Measurements from ENCODE around the gene C1QTNF6. TPM values are rescaled to one million over a fixed set of nuclear protein-coding genes. Genes with fewer than 3 reads are reported as not detected.

Gene C1QTNF6
- total and polyA plus RNA-seq, 7 experiments from 2014 or later, result 1.1 to 27.6 (median 14.5) TPM

DNA sequence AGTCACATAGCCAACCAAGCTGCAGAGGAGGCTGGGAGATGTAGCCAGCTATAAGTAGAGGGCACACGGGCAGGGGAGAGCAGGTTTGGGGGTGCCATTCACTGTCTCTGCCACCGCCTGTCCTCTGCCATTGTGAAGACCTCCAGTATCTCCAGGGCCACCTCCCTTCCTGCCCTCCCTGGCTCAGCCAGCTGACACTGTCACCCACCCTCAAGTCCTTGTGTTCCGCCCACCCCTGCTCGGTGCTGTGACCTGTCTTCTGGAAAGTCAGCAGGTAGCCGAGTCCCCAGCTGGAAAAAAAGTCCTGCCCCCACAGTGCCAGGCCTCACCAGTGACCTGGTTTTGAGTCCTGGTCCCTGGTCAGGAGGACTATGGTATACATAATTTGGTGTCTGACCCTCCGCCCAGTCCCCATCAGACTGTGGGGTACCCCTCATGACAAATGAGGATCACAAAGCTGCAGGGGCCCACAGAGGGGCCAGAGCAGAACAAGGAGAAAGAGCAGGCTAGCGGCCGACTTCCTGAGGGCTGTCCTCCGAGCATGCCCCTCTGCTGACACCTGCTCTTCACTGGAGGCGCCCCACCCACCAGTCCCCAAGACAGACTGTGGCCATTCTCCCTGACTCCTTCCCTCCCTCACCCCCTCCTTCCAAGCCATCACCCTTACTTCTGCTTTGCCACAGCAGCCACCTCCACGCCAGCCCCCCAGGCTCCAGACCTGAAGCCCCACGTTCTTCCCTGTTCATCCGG is 31.2 kb downstream of the C1QTNF6 start:
- ATAC-seq, result no peak
- H3K4me3 ChIP-seq (ENCODE audit: low read length), result no peak overlapping the region
- CTCF ChIA-PET, result no interaction called here
- no peaks in the 10 kb centered on the region for H3K9me3 ChIP-seq (ENCODE audit: control insufficient read depth in 2 of 3, low read length in 3 of 3)
- peaks cover 0 to 3% (median 0%) of the 10 kb centered on the region in 11 donors for H3K9me3 Mint-ChIP-seq
- peaks cover 4 to 58% (median 8%) of the 10 kb centered on the region in 7 donors for H3K4me1 Mint-ChIP-seq
- no peaks in the 10 kb centered on the region for H3K36me3 ChIP-seq (ENCODE audit: control insufficient read depth in 2 of 3, insufficient read depth in 3 of 3, low read length in 3 of 3)
- peaks cover 3 to 11% of the 10 kb centered on the region in 2 donors for H3K4me1 ChIP-seq (ENCODE audit: control insufficient read depth in 2 of 2, insufficient read depth in 2 of 2, low read length in 2 of 2)
- DNase-seq, result no peak
- intact Hi-C loops (cut with micrococcal nuclease), result no loop called here
- POLR2A ChIA-PET, result interaction anchor here (0.6 to 1.4 kb wide), 5 partner anchors 7 to 34 kb away, joined by 3 to 5 read pairs (median 3); partner anchors contain the start of gene IL2RB
- H3K27me3 Mint-ChIP-seq, result no peaks in the 10 kb centered on the region
- no peak overlapping the region for H3K27ac ChIP-seq (ENCODE audit: low read depth, low read length)
- peaks cover 0 to 14% (median 0%) of the 10 kb centered on the region in 5 donors for H3K36me3 Mint-ChIP-seq
- no peak overlapping the region for H3K4me3 Mint-ChIP-seq
- peak overlapping the region in 3 of 9 donors; percentile 4 to 20 (median 13) for H3K27ac Mint-ChIP-seq
- H3K27me3 ChIP-seq (ENCODE audit: control insufficient read depth in 2 of 2, insufficient read depth in 2 of 2, low read length in 2 of 2), result no peaks in the 10 kb centered on the region

DNA sequence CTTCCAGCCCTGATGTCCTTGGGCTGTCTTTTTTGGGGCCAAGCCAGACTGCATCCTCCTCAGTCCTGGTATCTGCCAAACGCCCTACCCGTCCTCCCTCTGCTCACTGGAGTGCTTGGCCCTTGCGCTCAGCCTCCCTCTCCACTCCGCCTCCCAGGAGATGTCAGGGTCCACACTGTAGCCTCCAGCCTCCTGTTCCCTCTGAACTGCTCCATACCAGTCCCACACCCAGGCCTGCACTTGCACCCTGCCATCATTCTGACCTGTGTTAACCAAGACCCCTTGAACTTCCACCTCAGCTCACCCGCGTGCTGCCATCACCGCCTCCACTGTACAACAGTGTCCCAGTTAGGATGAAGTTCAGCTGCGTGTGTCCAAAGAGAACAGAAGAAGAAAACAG is 32.1 kb downstream of the C1QTNF6 start:
- ChIA-PET POLR2A (interaction anchor here (0.6 to 1.1 kb wide), 3 partner anchors 9 to 34 kb away, joined by 3 read pairs; no protein-coding TSS in a partner anchor), CTCF (interaction anchor here (0.9 kb wide), 1 partner anchor 36 kb away, joined by 3 read pairs; no protein-coding TSS in a partner anchor)
- DNase-seq (no peak), ATAC-seq (no peak)
- Mint-ChIP-seq H3K4me3 (no peak overlapping the region), H3K36me3 (peaks cover 0 to 16% (median 0%) of the 10 kb centered on the region in 5 donors), H3K9me3 (peaks cover 0 to 5% (median 0%) of the 10 kb centered on the region in 11 donors), H3K27ac (peak overlapping the region in 4 of 9 donors; percentile 22 to 69 (median 54)), H3K4me1 (peaks cover 5 to 61% (median 15%) of the 10 kb centered on the region in 7 donors), H3K27me3 (no peaks in the 10 kb centered on the region)
- Histone ChIP-seq H3K27me3 (ENCODE audit: control insufficient read depth in 2 of 2, insufficient read depth in 2 of 2, low read length in 2 of 2) (no peaks in the 10 kb centered on the region), H3K36me3 (ENCODE audit: control insufficient read depth in 2 of 3, insufficient read depth in 3 of 3, low read length in 3 of 3) (no peaks in the 10 kb centered on the region), H3K27ac (ENCODE audit: low read depth, low read length) (no peak overlapping the region), H3K9me3 (ENCODE audit: control insufficient read depth in 2 of 3, low read length in 3 of 3) (no peaks in the 10 kb centered on the region), H3K4me3 (ENCODE audit: low read length) (no peak overlapping the region), H3K4me1 (ENCODE audit: control insufficient read depth in 2 of 2, insufficient read depth in 2 of 2, low read length in 2 of 2) (peaks cover 0 to 2% of the 10 kb centered on the region in 2 donors)
- intact Hi-C loops (cut with micrococcal nuclease), result no loop called here

DNA sequence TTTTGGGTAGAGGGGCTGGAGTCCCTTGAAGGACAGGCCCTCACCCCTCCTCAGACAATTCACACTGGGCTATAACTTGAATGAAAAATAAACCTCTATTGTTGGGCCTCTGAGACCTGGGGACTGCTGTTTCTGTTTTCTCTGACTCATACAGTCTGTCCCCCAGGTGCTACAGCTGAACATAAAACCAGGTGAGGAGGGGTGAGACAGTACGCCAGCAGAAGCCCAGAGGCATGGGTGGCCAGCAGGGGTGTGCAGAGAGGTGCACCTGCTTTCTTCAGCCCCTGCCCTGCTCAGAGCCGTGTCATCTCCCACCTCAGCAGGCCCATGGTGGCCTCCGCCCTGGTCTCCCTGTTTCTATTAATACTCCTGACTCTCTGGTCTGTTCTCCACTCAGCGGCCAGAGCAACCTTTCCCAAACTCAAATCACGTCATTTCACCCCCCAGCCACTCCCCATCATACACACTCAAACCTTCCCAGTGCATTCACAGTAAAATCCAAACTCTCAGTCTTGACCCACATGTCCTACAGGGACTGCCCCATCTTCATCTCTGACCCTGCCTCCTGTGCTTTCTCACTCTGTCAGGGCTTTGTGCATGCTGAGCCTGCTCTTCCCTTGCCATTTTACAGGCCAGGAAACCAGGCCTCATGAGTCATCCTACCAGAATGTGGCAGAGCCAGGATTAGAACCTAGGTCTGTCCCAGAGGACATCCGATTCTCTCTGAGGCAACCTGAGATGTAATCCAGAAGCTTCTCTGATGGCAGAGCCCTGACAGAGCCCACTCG is 32.9 kb downstream of the C1QTNF6 start:
- no peaks in the 10 kb centered on the region for H3K36me3 ChIP-seq (ENCODE audit: control insufficient read depth in 2 of 3, insufficient read depth in 3 of 3, low read length in 3 of 3)
- H3K27ac ChIP-seq (ENCODE audit: low read depth, low read length), result no peak overlapping the region
- no peak overlapping the region for H3K4me3 ChIP-seq (ENCODE audit: low read length)
- ATAC-seq, result no peak
- ChIA-PET POLR2A (no interaction called here), CTCF (interaction anchor here (0.9 kb wide), 1 partner anchor 35 kb away, joined by 3 read pairs; no protein-coding TSS in a partner anchor)
- peaks cover 0 to 14% (median 0%) of the 10 kb centered on the region in 5 donors for H3K36me3 Mint-ChIP-seq
- no peaks in the 10 kb centered on the region for H3K27me3 ChIP-seq (ENCODE audit: control insufficient read depth in 2 of 2, insufficient read depth in 2 of 2, low read length in 2 of 2)
- intact Hi-C loops (cut with micrococcal nuclease), result no loop called here
- peaks cover 0 to 9% (median 0%) of the 10 kb centered on the region in 11 donors for H3K9me3 Mint-ChIP-seq
- H3K4me1 Mint-ChIP-seq, result peaks cover 9 to 68% (median 23%) of the 10 kb centered on the region in 7 donors
- peak overlapping the region in 4 of 9 donors; percentile 15 to 74 (median 44) for H3K27ac Mint-ChIP-seq
- H3K4me1 ChIP-seq (ENCODE audit: control insufficient read depth in 2 of 2, insufficient read depth in 2 of 2, low read length in 2 of 2), result peaks cover 2 to 8% of the 10 kb centered on the region in 2 donors
- H3K9me3 ChIP-seq (ENCODE audit: control insufficient read depth in 2 of 3, low read length in 3 of 3), result no peaks in the 10 kb centered on the region
- H3K27me3 Mint-ChIP-seq, result no peaks in the 10 kb centered on the region
- DNase-seq, result no peak
- no peak overlapping the region for H3K4me3 Mint-ChIP-seq

DNA sequence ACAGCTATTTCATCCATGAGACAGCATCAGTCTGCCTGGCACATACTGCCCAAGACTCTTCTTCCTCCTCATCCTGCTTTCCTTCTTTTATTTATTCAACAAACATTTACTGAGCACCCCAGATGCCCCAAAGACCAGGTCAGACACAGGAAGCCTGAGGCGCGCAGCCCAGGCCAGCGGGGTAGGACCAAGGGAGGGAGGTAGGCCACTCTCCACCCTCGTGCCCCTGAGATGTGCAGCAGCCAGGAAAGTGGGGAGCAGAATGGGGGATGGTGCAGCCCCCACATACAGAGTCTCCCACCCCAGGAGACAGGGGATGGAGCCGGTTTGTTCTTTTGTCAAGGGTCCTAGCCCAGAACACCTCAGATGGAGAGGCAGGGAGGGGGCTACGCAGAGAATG is 34.1 kb downstream of the C1QTNF6 start:
- no peaks in the 10 kb centered on the region for H3K9me3 ChIP-seq (ENCODE audit: control insufficient read depth in 2 of 3, low read length in 3 of 3)
- H3K27ac ChIP-seq (ENCODE audit: low read depth, low read length), result no peak overlapping the region
- ChIA-PET POLR2A (interaction anchor here (0.5 to 0.7 kb wide), 2 partner anchors 10 to 140 kb away, joined by 3 read pairs; no protein-coding TSS in a partner anchor), CTCF (no interaction called here)
- Mint-ChIP-seq H3K4me3 (no peak overlapping the region), H3K27ac (peak overlapping the region in 2 of 9 donors; percentile 8 to 72), H3K27me3 (no peaks in the 10 kb centered on the region), H3K4me1 (peaks cover 11 to 73% (median 32%) of the 10 kb centered on the region in 7 donors), H3K36me3 (peaks cover 0 to 16% (median 0%) of the 10 kb centered on the region in 5 donors), H3K9me3 (peaks cover 0 to 9% (median 0%) of the 10 kb centered on the region in 11 donors)
- no peak overlapping the region for H3K4me3 ChIP-seq (ENCODE audit: low read length)
- no peak for DNase-seq
- intact Hi-C loops (cut with micrococcal nuclease), result no loop called here
- H3K36me3 ChIP-seq (ENCODE audit: control insufficient read depth in 2 of 3, insufficient read depth in 3 of 3, low read length in 3 of 3), result no peaks in the 10 kb centered on the region
- no peak for ATAC-seq
- no peaks in the 10 kb centered on the region for H3K27me3 ChIP-seq (ENCODE audit: control insufficient read depth in 2 of 2, insufficient read depth in 2 of 2, low read length in 2 of 2)
- peaks cover 10% of the 10 kb centered on the region in 2 donors for H3K4me1 ChIP-seq (ENCODE audit: control insufficient read depth in 2 of 2, insufficient read depth in 2 of 2, low read length in 2 of 2)

DNA sequence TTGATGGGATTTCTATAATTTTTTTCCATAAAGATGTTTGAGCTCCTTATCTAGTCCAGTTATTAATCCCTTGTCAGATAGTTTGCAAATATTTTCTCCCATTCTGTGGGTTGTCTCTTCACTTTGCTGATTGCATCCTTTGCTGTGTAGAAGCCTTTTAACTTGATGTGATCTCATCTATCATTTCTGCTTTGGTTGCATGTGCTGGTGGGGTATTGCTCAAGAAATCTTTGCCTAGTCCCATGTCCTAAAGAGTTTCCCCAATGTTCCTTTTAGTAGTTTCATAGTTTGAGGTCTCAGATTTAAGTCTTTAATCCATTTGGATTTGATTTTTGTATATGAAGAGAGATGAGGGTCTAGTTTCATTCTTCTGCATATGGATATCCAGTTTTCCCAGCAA is 36.6 kb downstream of the C1QTNF6 start:
- no peaks in the 10 kb centered on the region for H3K27me3 Mint-ChIP-seq
- no peaks in the 10 kb centered on the region for H3K9me3 ChIP-seq (ENCODE audit: control insufficient read depth in 2 of 3, low read length in 3 of 3)
- peak overlapping the region in 8 of 9 donors; percentile 22 to 99 (median 94) for H3K27ac Mint-ChIP-seq
- peaks cover 0 to 9% (median 0%) of the 10 kb centered on the region in 11 donors for H3K9me3 Mint-ChIP-seq
- peak overlapping the region in 3 of 10 donors; percentile 0 to 70 (median 7) for H3K4me3 Mint-ChIP-seq
- no peak for ATAC-seq
- peaks cover 0 to 30% (median 0%) of the 10 kb centered on the region in 5 donors for H3K36me3 Mint-ChIP-seq
- intact Hi-C loops (cut with micrococcal nuclease), result no loop called here
- H3K36me3 ChIP-seq (ENCODE audit: control insufficient read depth in 2 of 3, insufficient read depth in 3 of 3, low read length in 3 of 3), result no peaks in the 10 kb centered on the region
- H3K4me3 ChIP-seq (ENCODE audit: low read length), result no peak overlapping the region
- DNase-seq, result no peak
- H3K4me1 Mint-ChIP-seq, result peaks cover 26 to 75% (median 51%) of the 10 kb centered on the region in 7 donors
- H3K4me1 ChIP-seq (ENCODE audit: control insufficient read depth in 2 of 2, insufficient read depth in 2 of 2, low read length in 2 of 2), result peaks cover 27 to 33% of the 10 kb centered on the region in 2 donors
- POLR2A ChIA-PET, result interaction anchor here (2.3 to 6.0 kb wide), 2 partner anchors 30 to 42 kb away, joined by 7 to 61 read pairs; no protein-coding TSS in a partner anchor
- no peaks in the 10 kb centered on the region for H3K27me3 ChIP-seq (ENCODE audit: control insufficient read depth in 2 of 2, insufficient read depth in 2 of 2, low read length in 2 of 2)
- CTCF ChIA-PET, result interaction anchor here (1.6 to 4.1 kb wide), 2 partner anchors 12 to 48 kb away, joined by 3 to 16 read pairs; no protein-coding TSS in a partner anchor
- no peak overlapping the region for H3K27ac ChIP-seq (ENCODE audit: low read depth, low read length)

DNA sequence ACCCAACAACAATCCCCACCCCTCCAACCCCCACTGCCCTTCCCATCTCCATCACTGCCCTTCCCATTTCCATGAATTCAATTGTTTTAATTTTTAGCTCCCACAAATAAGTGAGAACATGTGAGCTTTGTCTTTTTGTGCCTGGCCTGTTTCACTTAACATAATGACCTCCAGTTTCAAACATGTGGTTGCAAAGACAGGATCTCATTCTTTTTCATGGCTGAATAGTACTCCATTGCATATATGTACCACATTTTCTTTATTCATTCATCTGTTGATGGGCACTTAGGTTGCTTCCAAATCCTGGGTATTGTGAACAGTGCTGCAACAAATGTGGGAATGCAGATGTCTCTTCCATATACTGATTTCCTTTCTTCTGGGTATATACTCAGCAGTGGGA is 37.3 kb downstream of the C1QTNF6 start:
- Mint-ChIP-seq H3K27ac (peak overlapping the region in 8 of 9 donors; percentile 10 to 99 (median 94)), H3K4me3 (peak overlapping the region in 8 of 10 donors; percentile 0 to 70 (median 24)), H3K36me3 (peaks cover 0 to 32% (median 0%) of the 10 kb centered on the region in 5 donors), H3K4me1 (peaks cover 30 to 76% (median 56%) of the 10 kb centered on the region in 7 donors), H3K27me3 (no peaks in the 10 kb centered on the region), H3K9me3 (peaks cover 0 to 9% (median 0%) of the 10 kb centered on the region in 11 donors)
- no peak for ATAC-seq
- POLR2A ChIA-PET, result interaction anchor here (1.6 to 6.0 kb wide), 4 partner anchors 12 to 87 kb away, joined by 7 to 61 read pairs (median 18); no protein-coding TSS in a partner anchor
- Histone ChIP-seq H3K27ac (ENCODE audit: low read depth, low read length) (peak overlapping the region; percentile 84), H3K27me3 (ENCODE audit: control insufficient read depth in 2 of 2, insufficient read depth in 2 of 2, low read length in 2 of 2) (no peaks in the 10 kb centered on the region), H3K4me3 (ENCODE audit: low read length) (no peak overlapping the region), H3K4me1 (ENCODE audit: control insufficient read depth in 2 of 2, insufficient read depth in 2 of 2, low read length in 2 of 2) (peaks cover 34 to 40% of the 10 kb centered on the region in 2 donors), H3K9me3 (ENCODE audit: control insufficient read depth in 2 of 3, low read length in 3 of 3) (no peaks in the 10 kb centered on the region), H3K36me3 (ENCODE audit: control insufficient read depth in 2 of 3, insufficient read depth in 3 of 3, low read length in 3 of 3) (no peaks in the 10 kb centered on the region)
- CTCF ChIA-PET, result interaction anchor here (1.1 to 4.1 kb wide), 4 partner anchors 12 to 49 kb away, joined by 3 to 16 read pairs (median 4); no protein-coding TSS in a partner anchor
- DNase-seq, result no peak
- intact Hi-C loops (cut with micrococcal nuclease), result loop anchor here (1.0 kb wide), 4 partner anchors 12 to 71 kb away; no protein-coding TSS in a partner anchor

Data from naive thymus-derived CD4-positive, alpha-beta T cell (primary cell).